HCT116 (cell line): Measurements from ENCODE around the gene CRYAB. TPM values are rescaled to one million over a fixed set of nuclear protein-coding genes. Genes with fewer than 3 reads are reported as not detected.

Source experiments
- ATAC-seq: fragments of 200-7000 bp; cut with Tn5 transposase; 2 replicates; pipeline ENCODE4 v1.9.1; 2020; ENCODE audit warnings: mild to moderate bottlenecking, moderate library complexity
- BruUV-seq: library from RNA; stranded (reverse); fragments of 400-500 nt; replicated peaks from 2 replicates; lab custom pipeline; 2021; lab: Mats Ljungman, UMichigan
- CTCF ChIA-PET: fragments of 300-600 bp; sonication (Branson Sonifier 250); formaldehyde crosslinking; loops from one replicate; lab custom pipeline; 2021; ENCODE audit warnings: antibody characterized with exemption; lab: Charles Lee
- POLR2A ChIA-PET: fragments of 300-600, 350-600 bp; sonication (Branson Sonifier 250); formaldehyde crosslinking; loops from one replicate; lab custom pipeline; 2021; ENCODE audit warnings: antibody characterized with exemption; lab: Charles Lee
- RAD21 ChIA-PET, 2 experiments: fragments of 300-600 bp; sonication (Branson Sonifier 250); formaldehyde crosslinking; loops; one replicate each; lab custom pipeline; 2023; ENCODE audit warnings: low total read pairs in 2 of 2; ENCODE audit not compliant: uncharacterized antibody in 2 of 2, unreplicated experiment in 2 of 2, low non-redundant PET in 1 of 2; lab: Charles Lee
- DNase-seq: peaks from one replicate; pipeline ENCODE4 v3.0.0-alpha.2; 2010; ENCODE audit warnings: low read depth, low spot score
- H2AFZ ChIP-seq: fragments of 200-600 bp; shearing (Covaris generic), sonication (generic); 2 replicates; pipeline ENCODE4 v1.6.1; 2017; ENCODE audit warnings: low read depth, mixed run types, mixed read lengths, antibody characterized with exemption, low read length; ENCODE audit not compliant: poor library complexity, severe bottlenecking
- H3K27ac ChIP-seq: 2 replicates; pipeline ENCODE4 v1.5.1; 2012; ENCODE audit warnings: low read depth, low read length
- H3K27me3 ChIP-seq: fragments of 200-600 bp; sonication (generic); 2 replicates; pipeline ENCODE4 v1.6.1; 2016; ENCODE audit warnings: mixed run types, low read length, mixed read lengths; ENCODE audit not compliant: insufficient read depth
- H3K36me3 ChIP-seq, 2 experiments: fragments of 200-500 bp in 1 of 2; fragments of 200-600 bp in 1 of 2; sonication (Bioruptor generic) in 1 of 2; sonication (generic) in 1 of 2; 2 replicates each; pipeline versions ENCODE4 v1.5.1 to v1.6.1; 2014 to 2016; ENCODE audit warnings: low read length in 2 of 2, inconsistent platforms in 1 of 2, mixed read lengths in 1 of 2, mixed run types in 1 of 2; ENCODE audit not compliant: insufficient read depth in 2 of 2, control insufficient read depth in 1 of 2
- H3K4me1 ChIP-seq, 2 experiments: fragments of 200-600 bp in 1 of 2; sonication (generic) in 1 of 2; 2 replicates each; pipeline versions ENCODE4 v1.5.1 to v1.6.1; 2012 to 2017; ENCODE audit warnings: low read length in 2 of 2, inconsistent platforms in 1 of 2, mild to moderate bottlenecking in 1 of 2, mixed read lengths in 1 of 2, mixed run types in 1 of 2, moderate library complexity in 1 of 2; ENCODE audit not compliant: insufficient read depth in 2 of 2, control insufficient read depth in 1 of 2
- H3K4me2 ChIP-seq: fragments of 200-600 bp; sonication (generic); 2 replicates; pipeline ENCODE4 v1.6.1; 2017; ENCODE audit warnings: mixed run types, low read length, mixed read lengths
- H3K4me3 ChIP-seq, 2 experiments: fragments of 200-600 bp in 1 of 2; sonication (generic) in 1 of 2; replicated peaks in 1 of 2; 2 replicates each; pipeline ENCODE4 v1.5.1; 2011 to 2016; ENCODE audit warnings: low read length in 2 of 2, control low read depth in 1 of 2, low read depth in 1 of 2, mild to moderate bottlenecking in 1 of 2, mixed read lengths in 1 of 2, mixed run types in 1 of 2
- H3K79me2 ChIP-seq: fragments of 200-600 bp; sonication (generic); 2 replicates; pipeline ENCODE4 v1.6.1; 2017; ENCODE audit warnings: mild to moderate bottlenecking, mixed run types, low read length, moderate library complexity, mixed read lengths; ENCODE audit not compliant: insufficient read depth
- H3K9ac ChIP-seq: fragments of 200-600 bp; sonication (generic); 2 replicates; pipeline ENCODE4 v1.6.1; 2016; ENCODE audit warnings: low read length, mixed read lengths
- H3K9me2 ChIP-seq: fragments of 200-600 bp; sonication (generic), shearing (Covaris generic); 2 replicates; pipeline ENCODE4 v1.6.1; 2017; ENCODE audit warnings: mixed run types, mild to moderate bottlenecking, moderate library complexity; ENCODE audit not compliant: insufficient read depth
- H3K9me3 ChIP-seq, 2 experiments: fragments of 200-500 bp in 1 of 2; fragments of 200-600 bp in 1 of 2; sonication (Bioruptor generic) in 1 of 2; sonication (generic) in 1 of 2; 2 replicates each; pipeline ENCODE4 v1.6.1; 2014 to 2017; ENCODE audit warnings: low read length in 2 of 2, mixed read lengths in 2 of 2, inconsistent platforms in 1 of 2, low read depth in 1 of 2, mild to moderate bottlenecking in 1 of 2, mixed run types in 1 of 2, moderate library complexity in 1 of 2; ENCODE audit not compliant: control insufficient read depth in 1 of 2, insufficient read depth in 1 of 2
- H4K20me1 ChIP-seq: fragments of 200-600 bp; sonication (generic), shearing (Covaris generic); 2 replicates; pipeline ENCODE4 v1.6.1; 2017; ENCODE audit warnings: mixed run types, mild to moderate bottlenecking, moderate library complexity; ENCODE audit not compliant: insufficient read depth
- ATF3 ChIP-seq: IDR thresholded peaks from 2 replicates; pipeline ENCODE4 v1.6.1; 2012
- EGR1 ChIP-seq: IDR thresholded peaks from 2 replicates; pipeline ENCODE4 v1.6.1; 2012; ENCODE audit warnings: low read depth
- ELF1 ChIP-seq: IDR thresholded peaks from 2 replicates; pipeline ENCODE4 v1.6.1; 2012; ENCODE audit warnings: low read depth, borderline replicate concordance
- EZH2 ChIP-seq: fragments of 200-600 bp; sonication (generic); IDR thresholded peaks from 2 replicates; pipeline ENCODE4 v1.6.1; 2017; ENCODE audit warnings: antibody characterized with exemption, mixed run types
- EZH2phosphoT487 ChIP-seq: fragments of 200-600 bp; IDR thresholded peaks from 2 replicates; pipeline ENCODE4 v1.6.1; 2018; ENCODE audit warnings: antibody characterized with exemption, borderline replicate concordance
- FOSL1 ChIP-seq: IDR thresholded peaks from 2 replicates; pipeline ENCODE4 v1.6.1; 2012; ENCODE audit warnings: low read depth
- MAX ChIP-seq: IDR thresholded peaks from 2 replicates; pipeline ENCODE4 v1.6.1; 2012
- POLR2A ChIP-seq: IDR thresholded peaks from 2 replicates; pipeline ENCODE4 v1.7.0; 2011; ENCODE audit warnings: borderline replicate concordance; ENCODE audit not compliant: insufficient read depth, insufficient read length; ENCODE audit errors: extremely low read depth
- POLR2AphosphoS5 ChIP-seq: IDR thresholded peaks from 2 replicates; pipeline ENCODE4 v1.6.1; 2011; ENCODE audit warnings: mild to moderate bottlenecking, low read depth, low read length, moderate library complexity
- SIN3A ChIP-seq: IDR thresholded peaks from 2 replicates; pipeline ENCODE4 v1.6.1; 2012; ENCODE audit warnings: low read depth
- SP1 ChIP-seq: IDR thresholded peaks from 2 replicates; pipeline ENCODE4 v1.6.1; 2012; ENCODE audit warnings: low read depth
- SRF ChIP-seq: IDR thresholded peaks from 2 replicates; pipeline ENCODE4 v1.6.1; 2012; ENCODE audit warnings: low read depth
- YY1 ChIP-seq: IDR thresholded peaks from 2 replicates; pipeline ENCODE4 v1.6.1; 2011; ENCODE audit warnings: low read length, low read depth, moderate library complexity, mild to moderate bottlenecking; ENCODE audit not compliant: insufficient replicate concordance; ENCODE audit errors: extremely low read depth
- ZFX ChIP-seq: fragments of 450-650 bp; IDR thresholded peaks from 2 replicates; pipeline ENCODE4 v1.6.1; 2017
- intact Hi-C: fragments of 100-400 bp; cut with micrococcal nuclease; formaldehyde crosslinking; loops from 2 replicates; pipeline ENCODE4 v1.10.0; 2022
- total RNA-seq: library from RNA; stranded (reverse); gene quantifications from one replicate; pipeline ENCODE4 v1.2.1, GENCODE V29; 2021; ENCODE audit not compliant: unreplicated experiment
- TF ChIP-seq, protein P1 (sequence below): IDR thresholded peaks from 2 replicates; pipeline ENCODE4 v1.6.1; 2012; ENCODE audit warnings: low read depth
- TF ChIP-seq, protein P2 (sequence below), 3 experiments: fragments of 200-600 bp in 1 of 3; sonication (generic) in 1 of 3; IDR thresholded peaks in 2 of 3; conservative IDR thresholded peaks in 1 of 3; 2 replicates each; pipeline ENCODE4 v1.5.1; 2012 to 2017; ENCODE audit warnings: low read depth in 2 of 3, low read length in 2 of 3, antibody characterized with exemption in 1 of 3, borderline replicate concordance in 1 of 3, control low read depth in 1 of 3, mild to moderate bottlenecking in 1 of 3, mixed read lengths in 1 of 3, mixed run types in 1 of 3, moderate library complexity in 1 of 3; ENCODE audit not compliant: insufficient read depth in 1 of 3

The CRYAB gene
- total RNA-seq, 1 experiment from 2014 or later = not detected

DNA sequence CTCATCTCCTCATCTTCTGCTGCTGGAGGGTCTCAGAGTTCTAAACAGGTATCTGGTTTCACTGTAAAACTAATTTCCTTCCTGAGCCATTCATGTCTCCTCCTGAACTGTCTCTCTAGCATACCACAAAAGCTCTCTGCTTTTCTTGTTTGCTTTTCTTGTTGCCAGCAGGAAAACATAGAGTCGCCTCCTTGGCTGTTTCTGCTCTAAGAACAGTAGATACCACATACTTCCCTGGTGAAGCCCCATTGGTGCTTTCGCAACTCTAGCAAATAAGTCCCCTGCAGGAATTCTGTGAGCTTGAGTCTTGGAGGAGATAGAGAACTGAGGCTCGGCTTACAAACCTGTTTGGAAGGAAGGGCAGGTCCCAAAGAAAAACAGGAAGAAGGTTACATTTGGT lies 32.6 kb upstream of the CRYAB start:
- Histone ChIP-seq H3K9me2 (no peaks in the 10 kb centered on the region), H3K79me2 (no peaks in the 10 kb centered on the region), H3K9me3 (no peaks in the 10 kb centered on the region), H3K4me2 (no peak overlapping the region), H3K36me3 (no peaks in the 10 kb centered on the region), H2AFZ (no peak overlapping the region), H3K27me3 (no peaks in the 10 kb centered on the region), H3K4me3 (no peak overlapping the region), H4K20me1 (no peaks in the 10 kb centered on the region), H3K27ac (no peak overlapping the region), H3K4me1 (no peaks in the 10 kb centered on the region), H3K9ac (no peak overlapping the region)
- ChIA-PET POLR2A (no interaction called here), CTCF (interaction anchor here (1.0 kb wide), 1 partner anchor 12 kb away, joined by 3 read pairs; no protein-coding TSS in a partner anchor), RAD21 (no interaction called here)
- intact Hi-C loops = no loop called here
- no peak for DNase-seq
- no TSS peak for BruUV-seq
- TF ChIP-seq ELF1 (no peak), SIN3A (no peak), POLR2A (no peak), EGR1 (no peak), POLR2AphosphoS5 (no peak), ATF3 (no peak), FOSL1 (no peak), ZFX (no peak), EZH2phosphoT487 (no peak), YY1 (no peak), SRF (no peak), MAX (no peak), EZH2 (no peak), SP1 (no peak)
- TF ChIP-seq, protein P1, sequence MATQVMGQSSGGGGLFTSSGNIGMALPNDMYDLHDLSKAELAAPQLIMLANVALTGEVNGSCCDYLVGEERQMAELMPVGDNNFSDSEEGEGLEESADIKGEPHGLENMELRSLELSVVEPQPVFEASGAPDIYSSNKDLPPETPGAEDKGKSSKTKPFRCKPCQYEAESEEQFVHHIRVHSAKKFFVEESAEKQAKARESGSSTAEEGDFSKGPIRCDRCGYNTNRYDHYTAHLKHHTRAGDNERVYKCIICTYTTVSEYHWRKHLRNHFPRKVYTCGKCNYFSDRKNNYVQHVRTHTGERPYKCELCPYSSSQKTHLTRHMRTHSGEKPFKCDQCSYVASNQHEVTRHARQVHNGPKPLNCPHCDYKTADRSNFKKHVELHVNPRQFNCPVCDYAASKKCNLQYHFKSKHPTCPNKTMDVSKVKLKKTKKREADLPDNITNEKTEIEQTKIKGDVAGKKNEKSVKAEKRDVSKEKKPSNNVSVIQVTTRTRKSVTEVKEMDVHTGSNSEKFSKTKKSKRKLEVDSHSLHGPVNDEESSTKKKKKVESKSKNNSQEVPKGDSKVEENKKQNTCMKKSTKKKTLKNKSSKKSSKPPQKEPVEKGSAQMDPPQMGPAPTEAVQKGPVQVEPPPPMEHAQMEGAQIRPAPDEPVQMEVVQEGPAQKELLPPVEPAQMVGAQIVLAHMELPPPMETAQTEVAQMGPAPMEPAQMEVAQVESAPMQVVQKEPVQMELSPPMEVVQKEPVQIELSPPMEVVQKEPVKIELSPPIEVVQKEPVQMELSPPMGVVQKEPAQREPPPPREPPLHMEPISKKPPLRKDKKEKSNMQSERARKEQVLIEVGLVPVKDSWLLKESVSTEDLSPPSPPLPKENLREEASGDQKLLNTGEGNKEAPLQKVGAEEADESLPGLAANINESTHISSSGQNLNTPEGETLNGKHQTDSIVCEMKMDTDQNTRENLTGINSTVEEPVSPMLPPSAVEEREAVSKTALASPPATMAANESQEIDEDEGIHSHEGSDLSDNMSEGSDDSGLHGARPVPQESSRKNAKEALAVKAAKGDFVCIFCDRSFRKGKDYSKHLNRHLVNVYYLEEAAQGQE = no peak
- TF ChIP-seq, protein P2, sequence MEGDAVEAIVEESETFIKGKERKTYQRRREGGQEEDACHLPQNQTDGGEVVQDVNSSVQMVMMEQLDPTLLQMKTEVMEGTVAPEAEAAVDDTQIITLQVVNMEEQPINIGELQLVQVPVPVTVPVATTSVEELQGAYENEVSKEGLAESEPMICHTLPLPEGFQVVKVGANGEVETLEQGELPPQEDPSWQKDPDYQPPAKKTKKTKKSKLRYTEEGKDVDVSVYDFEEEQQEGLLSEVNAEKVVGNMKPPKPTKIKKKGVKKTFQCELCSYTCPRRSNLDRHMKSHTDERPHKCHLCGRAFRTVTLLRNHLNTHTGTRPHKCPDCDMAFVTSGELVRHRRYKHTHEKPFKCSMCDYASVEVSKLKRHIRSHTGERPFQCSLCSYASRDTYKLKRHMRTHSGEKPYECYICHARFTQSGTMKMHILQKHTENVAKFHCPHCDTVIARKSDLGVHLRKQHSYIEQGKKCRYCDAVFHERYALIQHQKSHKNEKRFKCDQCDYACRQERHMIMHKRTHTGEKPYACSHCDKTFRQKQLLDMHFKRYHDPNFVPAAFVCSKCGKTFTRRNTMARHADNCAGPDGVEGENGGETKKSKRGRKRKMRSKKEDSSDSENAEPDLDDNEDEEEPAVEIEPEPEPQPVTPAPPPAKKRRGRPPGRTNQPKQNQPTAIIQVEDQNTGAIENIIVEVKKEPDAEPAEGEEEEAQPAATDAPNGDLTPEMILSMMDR (IDR thresholded peaks at IDR 0.05 in 2 of 3, conservative IDR thresholded peaks at IDR 0.05 in 1 of 3; ENCODE audit: borderline replicate concordance in 1 of 3, insufficient read depth in 1 of 3, low read depth in 2 of 3, low read length in 2 of 3) = no peak
- ATAC-seq = no peak
